Natural killer cell treated with Interleukin-12 subunit alpha and Interleukin-12 subunit beta and Interleukin-15 and Interleukin-18, amount 100 ng/mL, for 72 hours (primary cell): ENCODE results near the gene MINDY1. TPM values are rescaled to one million over a fixed set of nuclear protein-coding genes. Genes with fewer than 3 reads are reported as not detected.

Experiments
- ATAC-seq, 2 donors: fragments of 150-1000 bp; cut with Tn5 transposase in 1 of 2; sonication (Bioruptor Pico), chemical (Tn5 transposase) in 1 of 2; 2 replicates each; pipeline ENCODE4 v1.10.0; 2021
- DNase-seq: peaks from one replicate; pipeline ENCODE4 v3.0.0; 2022; ENCODE audit warnings: low spot score
- H3K27ac Mint-ChIP-seq, 2 donors: 1 replicate in 1 of 2; 2 replicates in 1 of 2; pipeline ENCODE4 v1.8.0; 2022; ENCODE audit warnings: mixed read lengths in 2 of 2, mild to moderate bottlenecking in 1 of 2, moderate library complexity in 1 of 2
- H3K27me3 Mint-ChIP-seq, 2 donors: 1 replicate in 1 of 2; 2 replicates in 1 of 2; pipeline ENCODE4 v1.8.0; 2022; ENCODE audit warnings: mixed read lengths in 2 of 2
- H3K36me3 Mint-ChIP-seq: one replicate; pipeline ENCODE4 v1.8.0; 2022; ENCODE audit warnings: mixed read lengths
- H3K4me1 Mint-ChIP-seq, 2 donors: 1 replicate in 1 of 2; 2 replicates in 1 of 2; pipeline ENCODE4 v1.8.0; 2022; ENCODE audit warnings: low read depth in 2 of 2, mixed read lengths in 2 of 2, mild to moderate bottlenecking in 1 of 2
- H3K4me3 Mint-ChIP-seq: one replicate; pipeline ENCODE4 v1.8.0; 2022; ENCODE audit warnings: mixed read lengths
- H3K9me3 Mint-ChIP-seq: 2 replicates; pipeline ENCODE4 v1.8.0; 2022; ENCODE audit warnings: mixed read lengths
- total RNA-seq, 2 donors: library from RNA; stranded (reverse); gene quantifications; one replicate each; pipeline ENCODE4 v1.2.3, GENCODE V29; 2022

MINDY1 gene
- total RNA-seq, 2 donors from 2014 or later, result 17.1 to 39.0 TPM

- ATAC-seq, result no peak
- DNase-seq, result no peak
- Mint-ChIP-seq H3K36me3 (no peaks in the 10 kb centered on the region), H3K4me3 (peak overlapping the region; percentile 15), H3K27me3 (no peaks in the 10 kb centered on the region), H3K27ac (no peak overlapping the region), H3K4me1 (peaks cover 0 to 10% of the 10 kb centered on the region in 2 donors), H3K9me3 (no peaks in the 10 kb centered on the region)
Observed at GRCh38 chr1:150995460-150995859, 11.2 kb downstream of the MINDY1 start.

- H3K27ac Mint-ChIP-seq, result no peak overlapping the region
- no peak overlapping the region for H3K4me3 Mint-ChIP-seq
- H3K27me3 Mint-ChIP-seq, result no peaks in the 10 kb centered on the region
- H3K4me1 Mint-ChIP-seq, result peaks cover 0 to 5% of the 10 kb centered on the region in 2 donors
- ATAC-seq, result no peak
- H3K36me3 Mint-ChIP-seq, result no peaks in the 10 kb centered on the region
- DNase-seq, result no peak
- no peaks in the 10 kb centered on the region for H3K9me3 Mint-ChIP-seq
Observed at GRCh38 chr1:150994248-150994647, 12.5 kb downstream of the MINDY1 start.

DNA sequence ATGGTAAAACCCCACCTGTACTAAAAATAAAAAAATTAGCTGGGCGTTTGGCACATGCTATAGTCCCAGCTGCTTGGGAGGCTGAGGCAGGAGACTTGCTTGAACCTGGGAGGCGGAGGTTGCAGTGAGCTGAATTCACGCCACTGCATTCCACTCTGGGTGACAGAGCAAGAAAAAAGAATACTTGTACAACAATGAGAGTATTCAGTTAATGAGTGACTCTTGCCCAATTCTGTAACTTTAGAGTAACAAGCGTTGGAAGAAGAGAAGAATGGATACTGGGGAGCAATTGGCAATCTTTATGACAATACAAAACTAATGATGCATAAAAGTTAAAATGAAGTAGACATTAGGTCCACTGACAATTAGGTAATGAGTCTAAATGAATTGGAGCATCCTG is 14.1 kb downstream of the MINDY1 start:
- Mint-ChIP-seq H3K4me3 (no peak overlapping the region), H3K9me3 (no peaks in the 10 kb centered on the region), H3K4me1 (peaks cover 0 to 5% of the 10 kb centered on the region in 2 donors), H3K27me3 (no peaks in the 10 kb centered on the region), H3K27ac (no peak overlapping the region), H3K36me3 (no peaks in the 10 kb centered on the region)
- DNase-seq, result no peak
- ATAC-seq, result no peak

DNA sequence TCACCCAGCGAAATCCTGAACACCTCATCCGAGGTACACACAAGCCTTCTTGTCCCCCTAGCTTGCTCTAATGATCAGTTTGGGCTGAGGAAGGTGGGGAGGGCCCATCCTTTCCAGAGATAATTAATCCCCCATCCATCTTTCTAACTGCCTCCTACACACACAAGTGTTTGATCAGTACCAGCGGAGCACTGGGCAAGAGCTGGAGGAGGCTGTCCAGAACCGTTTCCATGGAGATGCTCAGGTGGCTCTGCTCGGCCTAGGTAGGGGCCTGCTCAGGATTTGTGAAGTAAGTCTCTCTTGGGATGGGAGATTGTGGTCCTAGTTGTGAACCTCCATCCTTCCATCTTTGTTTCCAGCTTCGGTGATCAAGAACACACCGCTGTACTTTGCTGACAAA is 18.8 kb downstream of the MINDY1 start:
- Mint-ChIP-seq H3K36me3 (no peaks in the 10 kb centered on the region), H3K9me3 (no peaks in the 10 kb centered on the region), H3K4me3 (no peak overlapping the region), H3K27ac (no peak overlapping the region), H3K27me3 (no peaks in the 10 kb centered on the region), H3K4me1 (no peaks in the 10 kb centered on the region)
- ATAC-seq (no peak), DNase-seq (no peak)

DNA sequence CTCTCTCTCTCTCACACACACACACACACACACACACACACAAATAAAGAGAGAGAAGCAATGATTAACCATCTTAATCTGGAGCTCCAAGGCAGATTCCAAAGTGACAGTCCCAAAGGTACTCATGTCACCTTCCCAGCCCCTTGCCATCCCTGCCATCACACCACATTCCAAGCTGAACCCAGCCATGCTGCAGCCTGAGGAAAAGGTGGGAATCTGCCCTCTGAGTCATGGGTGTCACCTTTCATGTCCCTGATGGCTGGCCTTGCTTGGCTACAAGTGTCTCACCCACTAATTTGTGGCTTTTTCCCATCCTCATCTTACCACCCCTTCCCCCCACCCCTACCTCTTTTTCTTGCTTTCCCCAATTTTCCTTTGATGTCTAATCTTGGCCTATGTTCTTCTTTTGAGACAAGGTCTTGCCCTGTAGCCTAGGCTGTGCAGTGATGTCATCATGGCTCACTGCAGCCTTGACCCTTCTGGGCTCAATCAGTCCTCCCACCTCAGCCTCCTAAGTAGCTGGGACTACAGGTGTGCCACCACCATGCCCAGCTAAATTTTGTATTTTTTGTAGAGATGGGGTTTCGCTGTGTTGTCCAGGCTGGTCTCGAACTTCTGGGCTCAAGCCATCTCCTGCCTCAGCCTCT is 21.4 kb downstream of the MINDY1 start:
- H3K4me3 Mint-ChIP-seq, result no peak overlapping the region
- no peak overlapping the region for H3K27ac Mint-ChIP-seq
- no peaks in the 10 kb centered on the region for H3K36me3 Mint-ChIP-seq
- no peaks in the 10 kb centered on the region for H3K27me3 Mint-ChIP-seq
- H3K4me1 Mint-ChIP-seq, result no peaks in the 10 kb centered on the region
- no peak for ATAC-seq
- no peak for DNase-seq
- no peaks in the 10 kb centered on the region for H3K9me3 Mint-ChIP-seq

GRCh38 chr1:150981805-150982712 is 24.6 kb downstream of the MINDY1 start, which contains the start of gene ANXA9:
ANXA9 (plus strand) TSS chr1:150982292; CDS start chr1:150983106, 814 bp downstream.
- no peak for ATAC-seq
- Mint-ChIP-seq H3K4me3 (no peak within 1 kb of the TSS), H3K27ac (no peak within 1 kb of the TSS), H3K9me3 (no peaks in the 10 kb centered on the region), H3K36me3 (no peaks in the 10 kb centered on the region), H3K27me3 (no peaks in the 10 kb centered on the region), H3K4me1 (peaks cover 7 to 19% of the 10 kb centered on the region in 2 donors)
- DNase-seq, result no peak

DNA sequence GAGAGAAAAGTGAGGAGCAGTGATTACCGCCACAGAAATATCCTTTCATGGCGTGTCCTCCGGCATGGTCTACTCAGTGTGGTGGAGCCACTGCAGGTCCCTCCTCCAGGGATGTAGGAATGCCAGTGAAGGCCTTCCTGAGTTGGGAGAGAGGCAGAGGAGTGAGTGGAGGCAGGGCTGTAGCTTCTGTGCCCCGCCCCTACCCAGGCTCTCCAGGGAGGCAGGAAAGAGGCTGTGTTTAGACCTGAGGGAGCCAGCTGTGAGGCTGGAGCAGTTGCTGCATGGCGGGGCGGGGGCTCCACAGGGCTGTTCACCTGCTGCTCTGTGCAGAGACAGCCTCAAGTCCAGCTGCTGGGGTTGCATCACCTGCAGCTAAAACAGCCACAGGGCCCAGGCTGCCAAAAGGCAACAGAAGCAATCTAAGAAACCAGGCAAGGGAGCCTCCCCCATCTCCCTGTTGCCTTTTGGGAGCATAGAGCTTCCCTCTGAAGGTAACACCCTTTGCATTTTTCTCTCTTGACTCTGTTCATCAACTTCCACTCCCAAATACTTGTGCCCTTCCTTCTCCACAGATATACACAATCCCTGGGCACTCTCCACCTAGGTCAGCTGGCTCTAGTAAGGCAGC is 25.4 kb downstream of the MINDY1 start:
- Mint-ChIP-seq H3K27me3 (no peaks in the 10 kb centered on the region), H3K4me3 (no peak overlapping the region), H3K36me3 (no peaks in the 10 kb centered on the region), H3K27ac (no peak overlapping the region), H3K9me3 (no peaks in the 10 kb centered on the region), H3K4me1 (peaks cover 14 to 26% of the 10 kb centered on the region in 2 donors)
- DNase-seq (no peak), ATAC-seq (no peak)

DNA sequence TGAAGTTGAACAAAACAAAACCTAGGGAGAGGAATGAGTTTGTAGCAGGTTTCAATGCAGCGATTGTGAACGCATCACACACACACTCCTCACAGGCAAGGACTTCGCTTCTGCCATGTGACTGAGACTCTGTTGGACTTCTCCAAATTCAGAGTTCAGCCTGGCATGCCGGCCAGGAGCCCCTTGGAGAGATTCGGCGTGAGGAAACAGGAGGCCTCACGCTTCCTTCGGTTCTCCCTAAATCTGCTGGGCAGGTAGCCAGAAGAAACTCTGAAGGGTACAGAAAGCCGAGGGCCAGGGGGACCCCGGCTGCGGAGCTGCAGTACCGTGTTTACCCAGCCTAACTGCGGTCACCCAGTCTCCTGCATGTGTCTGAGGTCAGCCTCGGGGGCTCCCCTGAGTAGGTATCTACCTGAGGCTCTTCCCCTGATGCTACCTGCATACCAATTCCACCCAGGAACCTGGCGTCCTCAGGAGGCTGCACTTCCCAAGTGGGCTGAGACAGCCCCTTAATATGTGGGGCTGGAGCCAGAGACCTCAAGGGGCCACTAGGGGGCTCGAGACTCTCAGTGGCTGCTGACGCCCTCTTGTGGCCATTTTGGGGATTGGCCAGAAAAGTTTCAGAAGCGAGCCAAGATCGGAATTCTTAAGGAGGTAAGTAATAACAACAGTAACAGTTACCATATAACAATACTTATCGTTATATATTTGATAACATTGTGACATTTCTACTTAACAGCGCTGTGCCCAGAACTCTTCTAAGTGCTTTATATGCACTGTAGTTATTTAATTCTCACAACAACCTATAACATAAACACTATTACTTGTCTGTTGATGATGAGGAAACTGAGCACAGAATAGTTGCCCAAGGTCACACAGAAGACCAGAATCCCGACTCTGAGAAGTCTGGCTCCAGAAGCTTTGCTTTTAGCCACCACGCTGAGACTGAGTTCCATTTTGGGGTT is 27.3 kb downstream of the MINDY1 start:
- Mint-ChIP-seq H3K27ac (peak overlapping the region in 1 of 2 donors; percentile 41), H3K9me3 (no peaks in the 10 kb centered on the region), H3K4me3 (peak overlapping the region; percentile 30), H3K36me3 (no peaks in the 10 kb centered on the region), H3K4me1 (peaks cover 18 to 29% of the 10 kb centered on the region in 2 donors), H3K27me3 (no peaks in the 10 kb centered on the region)
- ATAC-seq (peak; percentile 65 to 78), DNase-seq (peak; percentile 89)

GRCh38 chr1:150976879-150977694 is 29.6 kb downstream of the MINDY1 start:
- ATAC-seq, result peak; percentile 77 to 79
- Mint-ChIP-seq H3K36me3 (no peaks in the 10 kb centered on the region), H3K9me3 (no peaks in the 10 kb centered on the region), H3K27ac (peak overlapping the region; percentile 79 to 90), H3K4me1 (peaks cover 31 to 42% of the 10 kb centered on the region in 2 donors), H3K4me3 (peak overlapping the region; percentile 84), H3K27me3 (no peaks in the 10 kb centered on the region)
- DNase-seq, result peak; percentile 83

GRCh38 chr1:150976401-150976821 is 30.3 kb downstream of the MINDY1 start:
- H3K4me1 Mint-ChIP-seq, result peaks cover 38 to 47% of the 10 kb centered on the region in 2 donors
- ATAC-seq, result no peak
- peak overlapping the region; percentile 79 to 90 for H3K27ac Mint-ChIP-seq
- DNase-seq, result no peak
- H3K36me3 Mint-ChIP-seq, result no peaks in the 10 kb centered on the region
- H3K9me3 Mint-ChIP-seq, result no peaks in the 10 kb centered on the region
- H3K27me3 Mint-ChIP-seq, result no peaks in the 10 kb centered on the region
- H3K4me3 Mint-ChIP-seq, result peak overlapping the region; percentile 84

DNA sequence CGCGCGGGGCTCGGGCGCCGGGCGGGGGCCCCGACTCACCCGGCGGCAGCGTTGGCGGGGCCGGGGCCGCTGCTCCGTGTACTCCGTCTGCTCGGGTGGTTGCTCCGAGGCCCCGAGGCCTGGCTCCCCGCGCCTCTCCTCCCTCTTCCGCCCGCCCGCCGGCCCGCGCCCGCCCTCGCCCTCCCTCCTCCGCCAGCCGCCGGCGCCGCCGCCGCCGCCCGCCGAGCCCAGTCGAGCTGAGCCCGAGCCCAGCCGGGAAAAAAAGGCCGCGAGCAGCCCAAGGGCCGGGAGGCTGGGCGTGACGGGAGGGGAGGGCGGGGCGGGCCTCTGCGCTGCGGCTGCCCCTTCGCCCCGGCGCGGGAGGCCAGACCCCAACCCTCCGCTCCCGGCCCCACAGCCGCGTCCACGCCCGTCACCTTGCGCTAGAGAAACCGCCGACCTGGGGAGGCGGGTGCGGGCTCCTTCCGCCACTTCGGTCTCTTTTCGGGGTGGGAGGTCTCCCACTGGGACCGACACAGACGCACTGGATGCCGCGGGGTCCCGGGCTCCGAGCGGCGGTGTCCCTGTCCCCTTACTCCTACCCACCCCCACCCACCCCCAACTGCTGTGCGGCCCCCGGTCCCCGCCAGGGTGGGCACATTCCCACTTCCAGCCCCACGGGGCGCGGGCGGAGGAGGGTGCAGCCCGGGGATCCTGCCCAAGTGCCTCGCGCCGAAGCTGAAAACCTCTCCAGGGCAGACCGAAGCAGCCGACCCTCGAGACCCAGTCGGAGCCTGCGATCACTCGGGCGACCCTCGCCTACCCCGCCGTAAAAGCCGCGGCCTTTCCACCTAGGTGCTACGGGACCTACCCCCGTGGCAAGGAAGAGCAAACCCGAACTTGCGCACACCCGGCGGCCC is 31.9 kb downstream of the MINDY1 start, which contains the start of gene CERS2:
CERS2 (minus strand) TSS at position 256 of the 899 bp plus-strand sequence. CDS start 5,745 bp downstream, outside the sequence.
- no peaks in the 10 kb centered on the region for H3K36me3 Mint-ChIP-seq
- H3K27me3 Mint-ChIP-seq, result no peaks in the 10 kb centered on the region
- DNase-seq, result peak; percentile 83
- H3K4me1 Mint-ChIP-seq, result peaks cover 49 to 59% of the 10 kb centered on the region in 2 donors
- H3K9me3 Mint-ChIP-seq, result no peaks in the 10 kb centered on the region
- peak within 1 kb of the TSS; percentile 79 to 93 for H3K27ac Mint-ChIP-seq
- peak; percentile 78 to 85 for ATAC-seq
- peak within 1 kb of the TSS; percentile 88 for H3K4me3 Mint-ChIP-seq
